GM12878 (cell line): ENCODE measurements around the gene IL1RAP. TPM values are rescaled to one million over a fixed set of nuclear protein-coding genes. Genes with fewer than 3 reads are reported as not detected.

ENCODE experiments used
- ATAC-seq: fragments of 200-7000 bp; cut with Tn5 transposase; 3 replicates; pipeline ENCODE4 v1.9.1; 2020; ENCODE audit warnings: mild to moderate bottlenecking, moderate library complexity
- BruUV-seq: library from RNA; stranded (reverse); fragments of 400-500 nt; replicated peaks from 2 replicates; lab custom pipeline; 2021; lab: Mats Ljungman, UMichigan
- CTCF ChIA-PET: fragments of 300-600 bp; sonication (Branson Sonifier 250); formaldehyde crosslinking; extraction: SDS; loops from one replicate; lab custom pipeline; 2021; ENCODE audit warnings: inconsistent platforms; lab: Yijun Ruan, JAX
- POLR2A ChIA-PET: fragments of 350-600 bp; formaldehyde crosslinking; extraction: SDS; loops from one replicate; lab custom pipeline; 2021; ENCODE audit warnings: inconsistent platforms; lab: Charles Lee
- RAD21 ChIA-PET: fragments of 300-600 bp; sonication (Branson Sonifier 250); formaldehyde crosslinking; loops from one replicate; lab custom pipeline; 2023; ENCODE audit warnings: antibody characterized with exemption; ENCODE audit not compliant: unreplicated experiment; lab: Charles Lee
- SMC1A ChIA-PET: fragments of 300-600 bp; sonication (Branson Sonifier 250); formaldehyde crosslinking; loops from one replicate; lab custom pipeline; 2023; ENCODE audit not compliant: unreplicated experiment, uncharacterized antibody; lab: Charles Lee
- DNase-seq: peaks from one replicate; pipeline ENCODE4 v3.0.0-alpha.2; 2011; ENCODE audit warnings: low read depth, low spot score
- FAIRE-seq: peaks from 3 replicates; lab custom pipeline; 2011; peaks lifted over from hg19 to GRCh38; lab: Jason Lieb, UNC
- H2AFZ ChIP-seq: 2 replicates; pipeline ENCODE4 v1.6.0; 2011; ENCODE audit warnings: low read depth, low read length, control low read depth; ENCODE audit not compliant: control insufficient read depth
- H3K27ac ChIP-seq: 2 replicates; pipeline ENCODE4 v1.5.1; 2011; ENCODE audit warnings: control low read depth; ENCODE audit not compliant: control insufficient read depth, insufficient read depth
- H3K27me3 ChIP-seq, 2 experiments: replicated peaks in 1 of 2; 2 replicates each; pipeline versions ENCODE4 v1.6.0 to v1.6.1; 2011; ENCODE audit warnings: low read length in 1 of 2; ENCODE audit not compliant: control insufficient read depth in 2 of 2, insufficient read depth in 2 of 2
- H3K36me3 ChIP-seq, 2 experiments: 2 replicates each; pipeline ENCODE4 v1.5.1; 2011; ENCODE audit warnings: low read length in 1 of 2; ENCODE audit not compliant: control insufficient read depth in 2 of 2, insufficient read depth in 2 of 2
- H3K4me1 ChIP-seq: 2 replicates; pipeline ENCODE4 v1.6.1; 2011; ENCODE audit warnings: mild to moderate bottlenecking, low read length, moderate library complexity, mixed read lengths; ENCODE audit not compliant: control insufficient read depth, insufficient read depth
- H3K4me2 ChIP-seq: 2 replicates; pipeline ENCODE4 v1.6.0; 2011; ENCODE audit warnings: control low read depth; ENCODE audit not compliant: control insufficient read depth, insufficient read depth
- H3K4me3 ChIP-seq: fragments of 200-600 bp; sonication (generic); 2 replicates; pipeline ENCODE4 v1.5.1; 2016
- H3K79me2 ChIP-seq: 2 replicates; pipeline ENCODE4 v1.6.0; 2011; ENCODE audit warnings: low read length; ENCODE audit not compliant: control insufficient read depth, insufficient read depth
- H3K9ac ChIP-seq: 2 replicates; pipeline ENCODE4 v1.8.0; 2011; ENCODE audit warnings: low read length, control low read depth, mixed read lengths; ENCODE audit not compliant: control insufficient read depth, insufficient read depth
- H3K9me3 ChIP-seq: replicated peaks from 3 replicates; pipeline ENCODE4 v1.5.1; 2011; ENCODE audit warnings: mild to moderate bottlenecking, low read length; ENCODE audit not compliant: control insufficient read depth, insufficient read depth
- H4K20me1 ChIP-seq: 2 replicates; pipeline ENCODE4 v1.6.0; 2011; ENCODE audit not compliant: control insufficient read depth, insufficient read depth
- ATF2 ChIP-seq: IDR thresholded peaks from 2 replicates; pipeline ENCODE4 v1.6.1; 2012; ENCODE audit warnings: low read length, inconsistent platforms
- BCLAF1 ChIP-seq: fragments of 450-650 bp; IDR thresholded peaks from 2 replicates; pipeline ENCODE4 v1.6.1; 2017; ENCODE audit warnings: antibody characterized with exemption, mild to moderate bottlenecking, moderate library complexity
- CUX1 ChIP-seq: IDR thresholded peaks from 2 replicates; pipeline ENCODE4 v1.6.1; 2012; ENCODE audit warnings: improper control_type of control experiment, low read depth, low read length; ENCODE audit not compliant: insufficient replicate concordance
- KLF5 ChIP-seq: fragments of 450-650 bp; IDR thresholded peaks from 2 replicates; pipeline ENCODE4 v1.6.1; 2014; ENCODE audit warnings: mild to moderate bottlenecking; ENCODE audit not compliant: partially characterized antibody
- LARP7 ChIP-seq: fragments of 450-650 bp; IDR thresholded peaks from 2 replicates; pipeline ENCODE4 v1.6.1; 2017; ENCODE audit warnings: mild to moderate bottlenecking
- MYB ChIP-seq: fragments of 150-350 bp; IDR thresholded peaks from 2 replicates; pipeline ENCODE4 v1.6.1; 2014; ENCODE audit warnings: mild to moderate bottlenecking, low read depth, low read length, borderline replicate concordance
- NFIC ChIP-seq: IDR thresholded peaks from 2 replicates; pipeline ENCODE4 v1.6.1; 2012; ENCODE audit warnings: low read depth, mild to moderate bottlenecking, inconsistent platforms, low read length, moderate library complexity
- NR2C2 ChIP-seq: IDR thresholded peaks from 2 replicates; pipeline ENCODE4 v1.6.1; 2011; ENCODE audit warnings: borderline replicate concordance, low read depth; ENCODE audit not compliant: control insufficient read depth, insufficient read length
- RAD21 ChIP-seq: IDR thresholded peaks from 2 replicates; pipeline ENCODE4 v1.6.1; 2011; ENCODE audit warnings: mild to moderate bottlenecking, low read depth, low read length, moderate library complexity; ENCODE audit not compliant: insufficient read depth
- TCF3 ChIP-seq: IDR thresholded peaks from 2 replicates; pipeline ENCODE4 v1.6.1; 2012; ENCODE audit warnings: low read depth, mild to moderate bottlenecking, low read length, borderline replicate concordance; ENCODE audit not compliant: insufficient read depth
- WGBS: methylation state at CpG from one replicate; pipeline ENCODE4 v1.1.6; 2016; ENCODE audit warnings: low lambda C conversion rate; ENCODE audit not compliant: insufficient replicate concordance, insufficient coverage; ENCODE audit errors: missing lambda C conversion rate; 5-methylcytosine and 5-hydroxymethylcytosine counted together
- in situ Hi-C: fragments of 300-500 bp; cut with MboI; formaldehyde crosslinking; loops from 9 replicates; pipeline ENCODE4 v1.14.3; 2018; ENCODE audit warnings: mixed read lengths
- intact Hi-C: fragments of 100-400 bp; cut with micrococcal nuclease; formaldehyde crosslinking; loops from one replicate; pipeline ENCODE4 v1.14.2; 2022; ENCODE audit not compliant: unreplicated experiment
- polyA plus RNA-seq, 11 experiments: library from polyadenylated mRNA; depleted of rRNA in 4 of 11; unstranded in 6 of 11; stranded (reverse) in 5 of 11; fragments of >200 nt; fragmentation: Nextera tagmentation in 4 of 11; fragmentation: Illumina TruSeq in 1 of 11; extraction: Ambion mirVana in 4 of 11; extraction: Trizol in 1 of 11; gene quantifications; 1 replicate in 1 of 11; 2 replicates in 10 of 11; pipeline versions ENCODE4 v1.2.1 to v1.2.3, GENCODE V29; 2011 to 2016; ENCODE audit warnings: inconsistent platforms in 2 of 11, missing spikeins in 2 of 11, low read depth in 1 of 11
- total RNA-seq, 4 experiments: library from RNA; depleted of rRNA in 3 of 4; stranded (reverse); fragments of >200 nt in 3 of 4; fragmentation: Illumina TruSeq in 1 of 4; extraction: Trizol in 1 of 4; gene quantifications; 2 replicates each; pipeline versions ENCODE4 v1.2.1 to v1.2.3, GENCODE V29; 2013 to 2021
- TF ChIP-seq, protein P1 (sequence below): IDR thresholded peaks from 2 replicates; pipeline ENCODE4 v1.6.1; 2011; ENCODE audit warnings: borderline replicate concordance, low read depth, mild to moderate bottlenecking, moderate library complexity, mixed read lengths, low read length; ENCODE audit not compliant: insufficient read depth; ENCODE audit errors: extremely low read length
- TF ChIP-seq, protein P2 (sequence below): IDR thresholded peaks from 2 replicates; pipeline ENCODE4 v1.6.1; 2012; ENCODE audit warnings: low read depth, low read length, improper control_type of control experiment

IL1RAP gene
- total and polyA plus RNA-seq, 10 of the 15 experiments (the other 5 are each of a cell fraction or from before 2014, with no cell fraction given) = 0.17 to 1.0 (median 0.44) TPM; not detected in 1

GRCh38 chr3:190519886-190520285, 6.0 kb downstream of the IL1RAP start:
- Histone ChIP-seq H3K27ac (no peak overlapping the region), H3K79me2 (no peaks in the 10 kb centered on the region), H3K36me3 (no peaks in the 10 kb centered on the region), H3K4me3 (no peak overlapping the region), H2AFZ (no peak overlapping the region), H4K20me1 (no peaks in the 10 kb centered on the region), H3K4me1 (no peaks in the 10 kb centered on the region), H3K27me3 (no peaks in the 10 kb centered on the region), H3K4me2 (no peak overlapping the region), H3K9ac (no peak overlapping the region), H3K9me3 (peaks cover 1% of the 10 kb centered on the region; the same call in 1 of the 3 replicates)
- no TSS peak for BruUV-seq
- no peak for ATAC-seq
- intact Hi-C loops (no loop called here), in situ Hi-C loops (no loop called here)
- ChIA-PET CTCF (interaction anchor here (1.1 to 1.3 kb wide), 2 partner anchors 13 to 15 kb away, joined by 3 read pairs; no protein-coding TSS in a partner anchor), POLR2A (no interaction called here), RAD21 (no interaction called here), SMC1A (no interaction called here)
- 30% methylated on average over 1 of the region's 1 CpG for WGBS
- FAIRE-seq = no peak
- DNase-seq = no peak
- TF ChIP-seq, protein P1, sequence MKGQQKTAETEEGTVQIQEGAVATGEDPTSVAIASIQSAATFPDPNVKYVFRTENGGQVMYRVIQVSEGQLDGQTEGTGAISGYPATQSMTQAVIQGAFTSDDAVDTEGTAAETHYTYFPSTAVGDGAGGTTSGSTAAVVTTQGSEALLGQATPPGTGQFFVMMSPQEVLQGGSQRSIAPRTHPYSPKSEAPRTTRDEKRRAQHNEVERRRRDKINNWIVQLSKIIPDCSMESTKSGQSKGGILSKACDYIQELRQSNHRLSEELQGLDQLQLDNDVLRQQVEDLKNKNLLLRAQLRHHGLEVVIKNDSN = no peak
- TF ChIP-seq ATF2 (no peak), KLF5 (no peak), NFIC (no peak), CUX1 (no peak), MYB (no peak), RAD21 (no peak), TCF3 (no peak), BCLAF1 (no peak), NR2C2 (no peak), LARP7 (no peak)
- TF ChIP-seq, protein P2, sequence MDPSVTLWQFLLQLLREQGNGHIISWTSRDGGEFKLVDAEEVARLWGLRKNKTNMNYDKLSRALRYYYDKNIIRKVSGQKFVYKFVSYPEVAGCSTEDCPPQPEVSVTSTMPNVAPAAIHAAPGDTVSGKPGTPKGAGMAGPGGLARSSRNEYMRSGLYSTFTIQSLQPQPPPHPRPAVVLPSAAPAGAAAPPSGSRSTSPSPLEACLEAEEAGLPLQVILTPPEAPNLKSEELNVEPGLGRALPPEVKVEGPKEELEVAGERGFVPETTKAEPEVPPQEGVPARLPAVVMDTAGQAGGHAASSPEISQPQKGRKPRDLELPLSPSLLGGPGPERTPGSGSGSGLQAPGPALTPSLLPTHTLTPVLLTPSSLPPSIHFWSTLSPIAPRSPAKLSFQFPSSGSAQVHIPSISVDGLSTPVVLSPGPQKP = no peak
